Esophagus (tissue), 2 donors: ENCODE data around the gene INTS2. TPM values are rescaled to one million over a fixed set of nuclear protein-coding genes. Genes with fewer than 3 reads are reported as not detected.
"Not testable (repeated sequence)": the region's sequence is repeated elsewhere in the genome, so short reads cannot be mapped to it uniquely, and the experiment has no call there.

Experiments used
- H3K27ac ChIP-seq, 2 donors: one replicate each; pipeline ENCODE4 v1.5.1; 2013; ENCODE audit warnings: low read depth in 2 of 2, mild to moderate bottlenecking in 2 of 2, inconsistent platforms in 1 of 2, low read length in 1 of 2, moderate library complexity in 1 of 2
- H3K27me3 ChIP-seq, 2 donors: one replicate each; pipeline ENCODE4 v1.6.1; 2013; ENCODE audit warnings: low read length in 2 of 2, control low read depth in 1 of 2, mild to moderate bottlenecking in 1 of 2; ENCODE audit not compliant: insufficient read depth in 2 of 2, control insufficient read depth in 1 of 2
- H3K36me3 ChIP-seq, 2 donors: one replicate each; pipeline ENCODE4 v1.6.1; 2013; ENCODE audit warnings: low read length in 1 of 2; ENCODE audit not compliant: control insufficient read depth in 2 of 2, insufficient read depth in 2 of 2
- H3K4me1 ChIP-seq, 2 donors: one replicate each; pipeline ENCODE4 v1.6.1; 2013; ENCODE audit warnings: low read length in 1 of 2; ENCODE audit not compliant: control insufficient read depth in 2 of 2, insufficient read depth in 2 of 2
- H3K4me3 ChIP-seq, 2 donors: one replicate each; pipeline ENCODE4 v1.5.1; 2013; ENCODE audit warnings: low read length in 2 of 2, mild to moderate bottlenecking in 2 of 2, low read depth in 1 of 2, moderate library complexity in 1 of 2
- H3K9me3 ChIP-seq, 2 donors: one replicate each; pipeline ENCODE4 v1.6.1; 2013; ENCODE audit warnings: mild to moderate bottlenecking in 2 of 2, low read depth in 1 of 2, low read length in 1 of 2, moderate library complexity in 1 of 2; ENCODE audit not compliant: control insufficient read depth in 2 of 2, insufficient read depth in 1 of 2
- WGBS, 2 donors: extraction: QIAGEN DNeasy Blood & Tissue Kit; methylation state at CpG; one replicate each; pipeline ENCODE4 v1.1.7; 2013; 5-methylcytosine and 5-hydroxymethylcytosine counted together
- polyA plus RNA-seq, 2 donors: library from polyadenylated mRNA; stranded (reverse); fragments of 200-250 nt; gene quantifications; one replicate each; pipeline ENCODE4 v1.2.3, GENCODE V29; 2013
- donor health status: healthy with polysubstance abuse.
- donor health status: Bipolar disorder and iron deficiency.

The INTS2 gene
- polyA plus RNA-seq, 2 donors = 2.1 to 2.3 TPM

- 86 to 94% methylated on average over 1 of the region's 1 CpG for WGBS, 2 donors
- Histone ChIP-seq H3K27me3 (no peaks in the 10 kb centered on the region), H3K4me1 (no peaks in the 10 kb centered on the region), H3K9me3 (no peaks in the 10 kb centered on the region), H3K36me3 (no peaks in the 10 kb centered on the region), H3K4me3 (no peak overlapping the region), H3K27ac (no peak overlapping the region)
Observed at GRCh38 chr17:61828694-61829093, 99.1 kb downstream of the INTS2 start.

DNA sequence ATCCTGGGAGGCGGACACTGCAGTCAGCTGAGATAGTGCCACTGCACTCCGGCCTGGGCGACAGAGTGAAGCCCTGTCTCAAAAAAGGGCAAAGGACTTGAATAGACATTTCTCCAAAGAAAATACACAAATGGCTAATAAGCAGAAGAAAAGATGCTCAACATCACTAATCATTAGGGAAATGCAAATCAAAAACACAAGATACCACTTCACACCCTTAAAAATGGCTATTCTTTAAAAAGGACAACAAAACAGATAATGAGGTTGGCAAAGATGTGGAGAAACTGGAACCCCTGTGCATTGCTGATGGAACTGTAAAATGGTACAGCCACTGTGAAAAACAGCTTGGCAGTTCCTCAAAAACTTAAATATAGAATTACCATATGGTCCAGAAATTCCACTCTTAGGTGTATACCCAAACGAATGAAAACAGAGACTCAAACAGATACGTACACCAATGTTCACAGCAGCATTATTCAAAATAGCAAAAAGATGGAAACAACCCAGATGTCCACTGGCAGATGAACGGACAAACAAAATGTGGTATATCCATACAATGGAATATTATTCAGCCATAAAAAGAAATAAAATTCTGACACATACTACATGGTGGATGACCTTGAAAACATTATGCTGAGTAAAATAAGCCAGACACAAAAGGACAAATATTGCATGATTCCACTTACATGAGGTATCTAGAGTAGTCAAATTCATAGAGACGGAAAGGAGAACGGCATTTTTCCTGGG is 100.0 kb downstream of the INTS2 start:
- H3K9me3 ChIP-seq = no peaks in the 10 kb centered on the region
- WGBS, 2 donors = 98 to 99% methylated on average over 8 of the region's 8 CpGs
- H3K36me3 ChIP-seq = no peaks in the 10 kb centered on the region
- H3K4me3 ChIP-seq = no peak overlapping the region
- H3K27me3 ChIP-seq = no peaks in the 10 kb centered on the region
- no peak overlapping the region for H3K27ac ChIP-seq
- H3K4me1 ChIP-seq = no peaks in the 10 kb centered on the region

- 95 to 100% methylated on average over 1 of the region's 1 CpG for WGBS, 2 donors
Observed at GRCh38 chr17:61826866-61827265, 100.9 kb downstream of the INTS2 start.

GRCh38 chr17:61826198-61826597 is 101.6 kb downstream of the INTS2 start:
- not testable (repeated sequence) for H3K27ac ChIP-seq, H3K4me1 ChIP-seq, H3K9me3 ChIP-seq, H3K4me3 ChIP-seq, H3K27me3 ChIP-seq, H3K36me3 ChIP-seq
- 90 to 93% methylated on average over 2 of the region's 2 CpGs for WGBS, 2 donors

More at GRCh38 chr17:61826866-61827265, 100.9 kb downstream of the INTS2 start:
- not testable (repeated sequence) for H3K36me3 ChIP-seq, H3K9me3 ChIP-seq, H3K4me3 ChIP-seq, H3K27ac ChIP-seq, H3K27me3 ChIP-seq, H3K4me1 ChIP-seq

DNA sequence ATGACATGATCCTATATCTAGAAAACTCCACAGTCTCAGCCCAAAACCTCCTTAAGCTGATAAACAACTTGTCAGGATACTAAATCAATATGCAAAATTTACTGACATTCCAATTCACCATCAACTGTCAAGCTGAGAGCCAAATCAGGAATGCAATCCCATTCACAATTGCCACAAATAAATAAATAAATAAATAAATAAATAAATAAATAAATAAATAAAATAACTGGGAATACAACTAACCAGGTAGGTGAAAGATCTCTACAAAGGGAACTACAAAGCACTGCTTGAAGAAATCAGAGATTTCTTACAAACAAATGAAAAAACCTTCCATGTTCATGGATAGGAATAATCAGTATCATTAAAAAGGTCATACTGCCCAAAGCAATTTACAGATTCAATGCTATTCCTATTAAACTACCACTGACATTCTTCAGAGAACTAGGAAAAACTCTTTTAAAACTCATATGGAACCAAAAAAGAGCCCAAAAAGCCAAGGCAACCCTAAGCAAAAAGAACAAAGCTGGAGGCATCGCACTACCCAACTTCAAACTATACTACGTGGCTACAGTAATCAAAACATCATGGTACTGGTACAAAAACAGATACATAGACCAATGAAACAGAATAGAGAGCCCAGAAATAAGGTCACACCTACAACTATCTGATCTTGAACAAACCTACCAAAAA is 102.2 kb downstream of the INTS2 start:
- H3K9me3 ChIP-seq = no peaks in the 10 kb centered on the region
- H3K27ac ChIP-seq = no peak overlapping the region
- H3K4me1 ChIP-seq = no peaks in the 10 kb centered on the region
- no peaks in the 10 kb centered on the region for H3K27me3 ChIP-seq
- no peak overlapping the region for H3K4me3 ChIP-seq
- WGBS, 2 donors = 96 to 99% methylated on average over 2 of the region's 2 CpGs
- no peaks in the 10 kb centered on the region for H3K36me3 ChIP-seq

- Histone ChIP-seq H3K27me3 (no peaks in the 10 kb centered on the region), H3K9me3 (no peaks in the 10 kb centered on the region), H3K4me1 (no peaks in the 10 kb centered on the region), H3K36me3 (no peaks in the 10 kb centered on the region), H3K27ac (no peak overlapping the region), H3K4me3 (no peak overlapping the region)
- WGBS, 2 donors = 72% methylated on average over 6 of the region's 6 CpGs
Observed at GRCh38 chr17:61822326-61823285, 105.2 kb downstream of the INTS2 start.

DNA sequence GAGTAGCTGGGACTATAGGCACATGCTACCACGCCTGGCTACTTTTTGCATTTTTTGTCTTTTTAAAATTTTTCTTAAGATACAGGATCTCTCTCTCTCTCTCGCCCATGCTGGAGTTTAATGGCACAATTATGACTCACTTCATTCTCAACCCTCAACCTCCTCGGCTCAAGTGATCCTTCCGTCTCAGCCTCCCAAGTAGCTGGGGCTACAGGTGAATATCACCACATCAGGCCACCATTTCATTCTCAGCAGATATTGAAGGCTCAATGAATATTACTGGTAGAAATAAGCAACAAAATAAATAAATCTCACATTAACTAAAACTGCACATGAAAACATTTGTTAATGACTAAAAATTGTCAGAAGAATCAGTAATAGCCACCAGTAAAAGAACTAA is 106.1 kb downstream of the INTS2 start:
- no peak overlapping the region for H3K4me3 ChIP-seq

DNA sequence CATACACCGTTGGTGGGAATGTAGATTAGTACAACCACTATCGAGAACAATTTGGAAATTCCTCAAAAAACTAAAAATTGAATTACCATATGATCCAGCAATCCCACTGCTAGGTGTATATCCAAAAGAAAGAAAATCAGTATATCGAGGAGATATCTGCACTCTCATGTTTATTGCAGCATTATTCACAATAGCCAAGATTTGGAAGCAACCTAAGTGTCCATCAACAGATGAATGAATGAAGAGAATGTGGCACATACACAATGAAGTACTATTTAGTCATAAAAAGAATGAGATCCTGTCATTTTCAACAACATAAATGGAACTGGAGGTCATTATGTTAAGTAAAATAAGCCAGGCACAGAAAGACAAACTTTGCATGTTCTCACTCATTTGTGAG is 108.5 kb downstream of the INTS2 start:
- H3K9me3 ChIP-seq, H3K27me3 ChIP-seq, H3K36me3 ChIP-seq, H3K4me3 ChIP-seq, H3K27ac ChIP-seq, H3K4me1 ChIP-seq: not testable (repeated sequence)
- 96 to 98% methylated on average over 3 of the region's 3 CpGs for WGBS, 2 donors

More for the DNA sequence above, 106.1 kb downstream of the INTS2 start:
- H3K27ac ChIP-seq = no peak overlapping the region
- H3K9me3 ChIP-seq = no peaks in the 10 kb centered on the region
- H3K27me3 ChIP-seq = no peaks in the 10 kb centered on the region
- WGBS, 2 donors = 98 to 99% methylated on average over 4 of the region's 4 CpGs
- no peaks in the 10 kb centered on the region for H3K36me3 ChIP-seq
- H3K4me1 ChIP-seq = no peaks in the 10 kb centered on the region

- no peak overlapping the region for H3K4me3 ChIP-seq
- no peaks in the 10 kb centered on the region for H3K4me1 ChIP-seq
- no peak overlapping the region for H3K27ac ChIP-seq
- no peaks in the 10 kb centered on the region for H3K27me3 ChIP-seq
- no peaks in the 10 kb centered on the region for H3K9me3 ChIP-seq
- no peaks in the 10 kb centered on the region for H3K36me3 ChIP-seq
Observed at GRCh38 chr17:61818225-61818624, 109.6 kb downstream of the INTS2 start.
